Measurements from ENCODE around the gene CARNS1. TPM values are rescaled to one million over a fixed set of nuclear protein-coding genes. Genes with fewer than 3 reads are reported as not detected.

The CARNS1 gene
- total RNA-seq, 1 experiment from 2014 or later, result 1.1 TPM

DNA sequence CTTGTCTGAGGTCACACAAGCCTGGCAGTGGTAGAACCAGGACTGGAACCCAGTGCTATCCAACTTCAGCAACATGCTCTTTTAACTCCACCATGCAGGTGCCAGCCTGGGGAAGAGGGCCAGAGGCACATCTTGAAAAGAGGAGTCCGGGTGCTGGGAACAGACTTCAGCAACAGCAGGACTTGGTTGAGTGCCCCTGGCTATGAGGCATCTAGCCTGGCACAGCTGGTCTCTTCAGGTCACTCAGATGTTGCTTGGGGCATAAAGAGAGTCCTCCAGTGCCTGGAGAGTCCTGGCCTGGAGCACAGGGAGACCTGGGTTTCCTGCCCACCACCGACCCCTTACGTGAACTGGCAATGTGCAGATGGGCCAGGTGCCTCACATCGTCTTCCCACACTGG lies 36.9 kb upstream of the CARNS1 start:
- Histone ChIP-seq H3K4ac (ENCODE audit: low read depth, low read length) (no peak overlapping the region), H4K20me1 (ENCODE audit: control insufficient read depth, insufficient read depth, insufficient read length) (no peaks in the 10 kb centered on the region), H3K27ac (ENCODE audit: insufficient read length, low read depth, low read length) (no peak overlapping the region), H3K4me1 (ENCODE audit: insufficient read depth, low read length) (no peaks in the 10 kb centered on the region), H3K18ac (ENCODE audit: insufficient read length, low read depth, low read length) (no peak overlapping the region), H3K14ac (ENCODE audit: insufficient read depth, low read length) (no peak overlapping the region), H4K91ac (ENCODE audit: insufficient read length, low read depth, low read length) (no peak overlapping the region), H2BK15ac (ENCODE audit: low read depth, low read length) (no peak overlapping the region), H3K4me2 (ENCODE audit: insufficient read depth, insufficient read length, low read length) (no peak overlapping the region), H3K79me1 (ENCODE audit: insufficient read depth, low read depth, low read length, poor library complexity, severe bottlenecking) (no peaks in the 10 kb centered on the region), H3K23me2 (ENCODE audit: insufficient read length, low read depth, low read length, poor library complexity, severe bottlenecking) (peaks cover 19% of the 10 kb centered on the region), H2BK5ac (ENCODE audit: insufficient read length, low read length) (no peak overlapping the region), H3K27me3 (ENCODE audit: insufficient read depth, low read length) (peaks cover 10% of the 10 kb centered on the region; the same call in 1 of the 2 replicates), H3K79me2 (ENCODE audit: insufficient read depth, low read length) (no peaks in the 10 kb centered on the region), H4K5ac (ENCODE audit: insufficient read length, low read depth, low read length) (no peak overlapping the region), H2BK12ac (ENCODE audit: insufficient read length, low read depth, low read length) (no peak overlapping the region), H3T11ph (ENCODE audit: low read length) (no peak overlapping the region), H3K23ac (ENCODE audit: insufficient read length, low read depth, low read length) (no peak overlapping the region), H2AK5ac (ENCODE audit: insufficient read length, low read length) (no peak overlapping the region), H3K9me3 (ENCODE audit: control insufficient read depth, low read depth, low read length) (no peaks in the 10 kb centered on the region), H2AFZ (ENCODE audit: low read length) (no peak overlapping the region), H3K9ac (ENCODE audit: extremely low read depth, insufficient read length, low read length) (no peak overlapping the region), H3K56ac (ENCODE audit: insufficient read length, low read depth, low read length) (no peak overlapping the region), H4K8ac (replicated peaks; ENCODE audit: insufficient read length, low read depth, low read length) (no peak overlapping the region), H2BK120ac (ENCODE audit: low read depth, low read length, poor library complexity, severe bottlenecking) (no peak overlapping the region), H2BK20ac (ENCODE audit: low read depth, low read length, poor library complexity, severe bottlenecking) (no peak overlapping the region)
- Mint-ChIP-seq H3K27ac (no peak overlapping the region; a peak in 1 of 7 replicates), H3K36me3 (ENCODE audit: insufficient read depth in 1 of 3, low read depth in 3 of 3) (no peaks in the 10 kb centered on the region), H3K4me1 (peaks cover 40 to 48% of the 10 kb centered on the region in 2 experiments), H3K9me3 (no peaks in the 10 kb centered on the region; a peak in 2 of 5 replicates), H3K27me3 (ENCODE audit: low read depth) (peaks cover 68% of the 10 kb centered on the region), H3K4me3 (no peak overlapping the region; a peak in 1 of 5 replicates)
- TF ChIP-seq, protein P1, sequence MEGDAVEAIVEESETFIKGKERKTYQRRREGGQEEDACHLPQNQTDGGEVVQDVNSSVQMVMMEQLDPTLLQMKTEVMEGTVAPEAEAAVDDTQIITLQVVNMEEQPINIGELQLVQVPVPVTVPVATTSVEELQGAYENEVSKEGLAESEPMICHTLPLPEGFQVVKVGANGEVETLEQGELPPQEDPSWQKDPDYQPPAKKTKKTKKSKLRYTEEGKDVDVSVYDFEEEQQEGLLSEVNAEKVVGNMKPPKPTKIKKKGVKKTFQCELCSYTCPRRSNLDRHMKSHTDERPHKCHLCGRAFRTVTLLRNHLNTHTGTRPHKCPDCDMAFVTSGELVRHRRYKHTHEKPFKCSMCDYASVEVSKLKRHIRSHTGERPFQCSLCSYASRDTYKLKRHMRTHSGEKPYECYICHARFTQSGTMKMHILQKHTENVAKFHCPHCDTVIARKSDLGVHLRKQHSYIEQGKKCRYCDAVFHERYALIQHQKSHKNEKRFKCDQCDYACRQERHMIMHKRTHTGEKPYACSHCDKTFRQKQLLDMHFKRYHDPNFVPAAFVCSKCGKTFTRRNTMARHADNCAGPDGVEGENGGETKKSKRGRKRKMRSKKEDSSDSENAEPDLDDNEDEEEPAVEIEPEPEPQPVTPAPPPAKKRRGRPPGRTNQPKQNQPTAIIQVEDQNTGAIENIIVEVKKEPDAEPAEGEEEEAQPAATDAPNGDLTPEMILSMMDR (conservative IDR thresholded peaks at IDR 0.05), result no peak
- WGBS (ENCODE audit: extremely low coverage, insufficient read length, low lambda C conversion rate), result no CpG with 5 or more reads among the region's 4 CpGs
- DNase-seq, result no peak
